NCI-H748 (cell line): Measurements from ENCODE around the gene OR2H1.

Experiments
- DNase-seq: peaks from one replicate; lab custom pipeline; 2025; ENCODE audit not compliant: unreplicated experiment; lab: John Stamatoyannopoulos, UW

Gene OR2H1

DNA sequence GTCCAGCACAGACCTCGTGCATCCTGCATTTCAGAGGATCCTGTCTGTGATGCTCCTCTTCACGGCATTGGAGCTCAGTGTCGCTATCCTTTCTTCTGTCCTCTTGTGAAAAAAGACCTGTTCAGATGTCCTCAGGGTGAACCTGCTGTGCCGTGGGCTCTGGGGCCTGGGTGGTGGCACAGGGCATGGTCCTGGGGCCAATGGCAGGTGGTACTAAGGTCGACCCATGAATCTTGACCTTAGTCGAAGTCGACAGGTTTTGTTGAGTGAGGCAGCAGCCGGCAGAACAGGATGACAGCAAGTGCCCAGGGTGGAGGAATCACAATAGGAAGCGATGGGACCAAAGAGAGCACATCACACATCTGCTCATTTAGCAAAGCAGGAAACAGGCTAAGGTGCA, 52.8 kb downstream of the OR2H1 start:
- DNase-seq: no peak

DNA sequence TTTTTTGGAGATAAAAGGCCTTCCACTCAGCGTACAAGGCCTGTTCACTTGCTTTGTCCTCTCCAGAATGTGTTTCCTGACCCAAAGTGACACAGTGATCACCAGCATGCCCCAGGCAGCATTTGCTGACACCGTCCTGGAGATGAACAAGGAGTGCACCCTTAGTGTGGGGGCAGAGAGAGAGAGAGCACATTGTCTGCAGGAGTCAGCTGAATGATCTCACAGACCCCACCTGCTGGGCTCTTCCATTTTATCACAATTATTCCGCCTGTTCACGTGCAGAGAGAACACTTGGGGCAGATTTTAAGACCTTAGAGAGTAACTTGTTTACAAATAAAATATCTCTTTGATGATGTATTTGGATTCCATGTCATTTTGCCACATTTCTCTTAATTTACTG, 53.2 kb downstream of the OR2H1 start:
- DNase-seq: peak; percentile 15

DNA sequence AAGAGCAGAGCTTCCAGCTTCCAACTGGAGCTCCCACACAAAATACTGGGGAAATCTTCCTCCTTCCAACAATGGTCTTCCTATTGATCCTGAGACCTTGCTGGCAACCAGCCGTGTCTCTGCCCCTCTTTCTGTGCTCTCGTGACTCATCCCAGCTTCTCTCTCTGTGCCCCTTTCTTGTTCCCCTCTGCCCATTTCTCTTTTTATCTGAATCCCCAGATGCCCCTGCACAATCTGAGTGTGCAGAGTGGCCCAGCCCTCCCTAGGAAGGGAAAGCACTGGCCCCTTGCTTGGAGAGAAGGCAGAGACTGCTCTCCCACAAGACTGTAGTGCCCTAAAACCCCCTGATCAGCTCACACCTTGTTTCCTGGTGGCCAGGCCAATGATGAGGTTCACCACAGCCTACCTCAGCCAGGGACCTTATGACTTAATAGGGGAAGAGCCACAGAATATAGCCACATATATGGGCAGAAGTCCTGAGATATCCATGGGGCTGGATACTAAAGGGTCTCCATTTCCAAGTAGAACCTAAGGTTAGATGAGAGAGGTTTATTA, 53.9 kb downstream of the OR2H1 start:
- no peak for DNase-seq
